ENCODE data around the gene PLS1. TPM values are rescaled to one million over a fixed set of nuclear protein-coding genes. Genes with fewer than 3 reads are reported as not detected.
"Not testable (repeated sequence)": the region's sequence is repeated elsewhere in the genome, so short reads cannot be mapped to it uniquely, and the experiment has no call there.

PLS1 gene
- total RNA-seq, 1 donor from 2014 or later: 1.5 TPM

DNA sequence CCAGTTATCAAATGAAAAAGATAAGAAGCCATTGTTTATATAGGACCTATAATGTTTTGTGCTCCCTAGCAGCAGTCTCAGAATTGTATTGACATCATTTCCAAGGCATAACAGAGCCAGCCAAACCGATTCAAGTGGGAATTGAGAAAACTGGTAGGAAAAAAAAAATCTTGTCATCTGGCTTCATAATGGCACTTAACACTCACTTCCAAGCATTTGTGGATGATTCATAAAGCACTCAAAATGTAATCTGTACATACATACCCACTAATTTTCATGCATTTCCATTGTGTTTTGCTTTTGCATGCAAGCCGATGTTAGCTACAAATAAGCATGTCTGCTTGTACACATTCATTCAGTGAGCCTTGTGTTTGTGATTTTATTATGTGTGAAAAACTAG is 109.0 kb downstream of the PLS1 start:
- TF ChIP-seq, protein P1, sequence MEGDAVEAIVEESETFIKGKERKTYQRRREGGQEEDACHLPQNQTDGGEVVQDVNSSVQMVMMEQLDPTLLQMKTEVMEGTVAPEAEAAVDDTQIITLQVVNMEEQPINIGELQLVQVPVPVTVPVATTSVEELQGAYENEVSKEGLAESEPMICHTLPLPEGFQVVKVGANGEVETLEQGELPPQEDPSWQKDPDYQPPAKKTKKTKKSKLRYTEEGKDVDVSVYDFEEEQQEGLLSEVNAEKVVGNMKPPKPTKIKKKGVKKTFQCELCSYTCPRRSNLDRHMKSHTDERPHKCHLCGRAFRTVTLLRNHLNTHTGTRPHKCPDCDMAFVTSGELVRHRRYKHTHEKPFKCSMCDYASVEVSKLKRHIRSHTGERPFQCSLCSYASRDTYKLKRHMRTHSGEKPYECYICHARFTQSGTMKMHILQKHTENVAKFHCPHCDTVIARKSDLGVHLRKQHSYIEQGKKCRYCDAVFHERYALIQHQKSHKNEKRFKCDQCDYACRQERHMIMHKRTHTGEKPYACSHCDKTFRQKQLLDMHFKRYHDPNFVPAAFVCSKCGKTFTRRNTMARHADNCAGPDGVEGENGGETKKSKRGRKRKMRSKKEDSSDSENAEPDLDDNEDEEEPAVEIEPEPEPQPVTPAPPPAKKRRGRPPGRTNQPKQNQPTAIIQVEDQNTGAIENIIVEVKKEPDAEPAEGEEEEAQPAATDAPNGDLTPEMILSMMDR (IDR thresholded peaks at IDR 0.05): no peak
- Mint-ChIP-seq H3K27ac (ENCODE audit: unreplicated experiment) (no peak overlapping the region), H3K4me3 (ENCODE audit: unreplicated experiment) (no peak overlapping the region), H3K27me3 (ENCODE audit: unreplicated experiment) (no peaks in the 10 kb centered on the region), H3K36me3 (ENCODE audit: unreplicated experiment) (no peaks in the 10 kb centered on the region), H3K4me1 (ENCODE audit: unreplicated experiment) (no peaks in the 10 kb centered on the region), H3K9me3 (ENCODE audit: unreplicated experiment) (peaks cover 4% of the 10 kb centered on the region)
- DNase-seq (ENCODE audit: extremely low spot score, unreplicated experiment): no peak

DNA sequence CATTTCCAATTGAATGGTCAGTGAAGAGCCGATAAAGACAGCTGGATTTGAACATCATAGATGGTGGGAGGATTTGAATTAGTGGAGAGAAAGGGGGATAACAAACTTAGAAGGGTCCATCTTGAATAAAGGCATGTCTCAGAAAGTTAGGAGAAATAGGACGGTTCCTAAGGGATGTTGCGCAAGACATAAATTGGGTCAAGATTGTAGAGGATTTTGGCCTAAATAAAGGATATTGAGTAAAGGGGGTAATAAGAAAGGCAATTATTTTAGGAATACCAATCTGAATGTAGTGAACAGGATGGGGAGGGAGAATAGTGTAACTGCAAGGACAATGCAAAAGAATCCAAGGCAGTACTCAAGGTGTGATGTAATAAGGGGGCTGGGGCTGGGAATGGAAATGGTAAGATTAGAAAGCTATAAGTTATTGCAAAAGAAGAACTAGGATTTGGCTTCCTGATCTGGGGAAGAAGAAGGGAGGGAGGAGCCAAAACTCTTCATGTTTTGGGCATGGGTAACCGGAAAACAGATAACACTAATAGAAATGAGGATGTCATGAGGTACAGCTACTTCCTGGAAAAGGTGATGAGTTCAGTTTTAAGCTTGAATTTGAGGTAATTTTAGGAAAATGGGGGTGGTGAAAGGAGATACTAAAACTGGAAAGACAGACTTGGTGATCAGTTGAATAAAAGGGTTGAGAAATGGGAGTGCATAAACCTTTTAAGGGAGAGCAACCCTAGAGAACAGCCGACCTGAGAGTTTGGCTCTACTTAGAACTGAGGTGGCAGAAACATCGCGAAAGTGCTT is 110.3 kb downstream of the PLS1 start:
- TF ChIP-seq, protein P1 (IDR thresholded peaks at IDR 0.05): no peak
- Mint-ChIP-seq H3K36me3 (ENCODE audit: unreplicated experiment) (no peaks in the 10 kb centered on the region), H3K27me3 (ENCODE audit: unreplicated experiment) (no peaks in the 10 kb centered on the region), H3K27ac (ENCODE audit: unreplicated experiment) (no peak overlapping the region), H3K9me3 (ENCODE audit: unreplicated experiment) (no peaks in the 10 kb centered on the region), H3K4me3 (ENCODE audit: unreplicated experiment) (no peak overlapping the region), H3K4me1 (ENCODE audit: unreplicated experiment) (no peaks in the 10 kb centered on the region)
- DNase-seq (ENCODE audit: extremely low spot score, unreplicated experiment): no peak

DNA sequence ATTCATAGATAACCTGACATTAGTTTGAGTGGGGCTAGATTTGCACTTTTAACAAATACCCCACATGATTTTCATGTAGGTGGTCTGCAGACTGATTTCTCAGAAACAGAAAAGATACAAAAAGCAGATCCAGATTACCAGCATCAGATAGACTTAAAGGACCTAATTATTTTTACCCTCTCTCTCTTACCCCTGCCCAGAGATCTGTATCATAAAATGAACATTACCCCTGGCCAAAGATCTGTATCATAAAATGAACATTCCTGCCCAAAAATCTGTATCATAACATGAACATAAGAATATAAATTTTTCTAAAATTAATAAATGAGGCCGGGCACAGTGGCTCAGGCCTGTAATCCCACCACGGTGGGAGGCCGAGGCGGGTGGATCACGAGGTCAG is 113.0 kb downstream of the PLS1 start:
- H3K4me1 Mint-ChIP-seq (ENCODE audit: unreplicated experiment): no peaks in the 10 kb centered on the region
- no peaks in the 10 kb centered on the region for H3K36me3 Mint-ChIP-seq (ENCODE audit: unreplicated experiment)
- H3K4me3 Mint-ChIP-seq (ENCODE audit: unreplicated experiment): no peak overlapping the region
- H3K27me3 Mint-ChIP-seq (ENCODE audit: unreplicated experiment): no peaks in the 10 kb centered on the region
- H3K9me3 Mint-ChIP-seq (ENCODE audit: unreplicated experiment): no peaks in the 10 kb centered on the region
- TF ChIP-seq, protein P1 (IDR thresholded peaks at IDR 0.05): no peak
- no peak for DNase-seq (ENCODE audit: extremely low spot score, unreplicated experiment)
- H3K27ac Mint-ChIP-seq (ENCODE audit: unreplicated experiment): no peak overlapping the region

DNA sequence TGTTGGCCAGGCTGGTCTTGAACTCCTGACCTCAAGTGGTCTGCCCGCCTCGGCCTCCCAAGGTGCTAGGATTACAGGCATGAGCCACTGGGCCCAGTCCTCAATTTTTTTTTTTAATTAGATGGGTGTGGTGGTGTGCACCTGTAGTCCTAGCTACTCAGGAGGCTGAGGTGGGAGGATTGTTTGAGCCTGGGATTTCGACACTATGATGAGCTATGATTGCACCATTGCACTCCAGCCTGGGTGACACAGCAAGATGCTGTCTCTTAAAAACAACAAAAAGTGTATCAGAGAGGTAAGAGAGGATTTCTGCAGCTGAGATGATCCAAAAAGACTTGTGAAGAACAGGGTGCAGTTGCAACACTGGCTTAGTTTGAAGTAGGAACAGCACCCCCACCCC is 118.7 kb downstream of the PLS1 start:
- not testable (repeated sequence) for H3K4me3 Mint-ChIP-seq (ENCODE audit: unreplicated experiment); H3K4me1 Mint-ChIP-seq (ENCODE audit: unreplicated experiment); H3K27me3 Mint-ChIP-seq (ENCODE audit: unreplicated experiment); H3K36me3 Mint-ChIP-seq (ENCODE audit: unreplicated experiment); H3K27ac Mint-ChIP-seq (ENCODE audit: unreplicated experiment); DNase-seq (ENCODE audit: extremely low spot score, unreplicated experiment); H3K9me3 Mint-ChIP-seq (ENCODE audit: unreplicated experiment)

DNA sequence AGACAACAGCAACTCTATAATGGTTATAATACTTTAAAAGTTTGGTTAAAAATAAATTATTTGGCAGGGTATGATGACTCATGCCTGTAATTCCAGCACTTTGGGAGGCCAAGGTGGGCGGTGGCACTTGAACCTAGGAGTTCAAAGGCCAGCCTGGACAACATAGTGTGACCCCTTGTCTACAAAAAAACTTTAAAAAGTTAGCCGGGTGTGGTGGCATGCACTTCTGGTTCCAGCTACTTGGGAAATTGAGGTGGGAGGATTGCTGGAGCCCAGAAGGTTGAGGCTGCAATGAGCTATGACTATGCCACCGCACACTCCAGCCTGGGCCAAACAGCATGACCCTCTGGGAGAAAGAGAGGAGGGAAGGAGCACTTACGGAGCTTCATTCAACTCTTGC is 119.9 kb downstream of the PLS1 start:
- no peak for DNase-seq (ENCODE audit: extremely low spot score, unreplicated experiment)
- Mint-ChIP-seq H3K36me3 (ENCODE audit: unreplicated experiment) (no peaks in the 10 kb centered on the region), H3K27me3 (ENCODE audit: unreplicated experiment) (peaks cover 6% of the 10 kb centered on the region), H3K27ac (ENCODE audit: unreplicated experiment) (no peak overlapping the region), H3K4me1 (ENCODE audit: unreplicated experiment) (no peaks in the 10 kb centered on the region), H3K4me3 (ENCODE audit: unreplicated experiment) (no peak overlapping the region), H3K9me3 (ENCODE audit: unreplicated experiment) (no peaks in the 10 kb centered on the region)
- TF ChIP-seq, protein P1 (IDR thresholded peaks at IDR 0.05): no peak

Data from osteocyte (in vitro differentiated cells).